SKM-1 treated with dmso at 0.1 percent for 144 hours (cell line): ENCODE measurements around the gene NAGK.
"Not testable (repeated sequence)": the region's sequence is repeated elsewhere in the genome, so short reads cannot be mapped to it uniquely, and the experiment has no call there.

Source experiments
- DNase-seq: peaks from one replicate; lab custom pipeline; 2025; ENCODE audit not compliant: unreplicated experiment; lab: John Stamatoyannopoulos, UW

The NAGK gene

GRCh38 chr2:71067567-71068217, 756 bp upstream of the NAGK start:
- DNase-seq = peak; percentile 37

- DNase-seq = no peak
These were observed 928 bp downstream of the NAGK start for GRCh38 chr2:71069376-71069775.

- no peak for DNase-seq
These were observed 2.0 kb downstream of the NAGK start for GRCh38 chr2:71070294-71071093.

- peak; percentile 97 for DNase-seq
These were observed 3.4 kb downstream of the NAGK start for GRCh38 chr2:71071681-71072398.

- peak; percentile 56 for DNase-seq
These were observed 4.0 kb downstream of the NAGK start for GRCh38 chr2:71072492-71072891.

- DNase-seq = no peak
These were observed 5.0 kb downstream of the NAGK start for GRCh38 chr2:71073475-71073874.

- no peak for DNase-seq
These were observed 6.5 kb downstream of the NAGK start for GRCh38 chr2:71074893-71075395.

- no peak for DNase-seq
These were observed 10.2 kb downstream of the NAGK start for GRCh38 chr2:71078624-71079023.

GRCh38 chr2:71082402-71083252, 14.2 kb downstream of the NAGK start:
- DNase-seq = no peak

- DNase-seq = not testable (repeated sequence)
These were observed 14.8 kb downstream of the NAGK start for GRCh38 chr2:71083297-71083696.

GRCh38 chr2:71083752-71084312, 15.4 kb downstream of the NAGK start:
- not testable (repeated sequence) for DNase-seq

GRCh38 chr2:71085325-71086003, 17.0 kb downstream of the NAGK start:
- DNase-seq = not testable (repeated sequence)

- not testable (repeated sequence) for DNase-seq
These were observed 21.0 kb downstream of the NAGK start for GRCh38 chr2:71089475-71089874.

- not testable (repeated sequence) for DNase-seq
These were observed 23.4 kb downstream of the NAGK start for GRCh38 chr2:71091808-71092207.

GRCh38 chr2:71092491-71093260, 24.2 kb downstream of the NAGK start:
- not testable (repeated sequence) for DNase-seq

GRCh38 chr2:71100195-71100964, 31.9 kb downstream of the NAGK start:
- peak; percentile 60 for DNase-seq

- DNase-seq = no peak
These were observed 33.2 kb downstream of the NAGK start for GRCh38 chr2:71101656-71102055.

- no peak for DNase-seq
These were observed 34.7 kb downstream of the NAGK start for GRCh38 chr2:71102981-71103681.
